ENCODE data around the gene SOX18. TPM values are rescaled to one million over a fixed set of nuclear protein-coding genes. Genes with fewer than 3 reads are reported as not detected.
A peak's percentile ranks its signal among the peaks of the same experiment; 100 is the strongest.

The SOX18 gene
- total RNA-seq, 4 donors from 2014 or later, result 5.6 to 19.0 (median 12.8) TPM

DNA sequence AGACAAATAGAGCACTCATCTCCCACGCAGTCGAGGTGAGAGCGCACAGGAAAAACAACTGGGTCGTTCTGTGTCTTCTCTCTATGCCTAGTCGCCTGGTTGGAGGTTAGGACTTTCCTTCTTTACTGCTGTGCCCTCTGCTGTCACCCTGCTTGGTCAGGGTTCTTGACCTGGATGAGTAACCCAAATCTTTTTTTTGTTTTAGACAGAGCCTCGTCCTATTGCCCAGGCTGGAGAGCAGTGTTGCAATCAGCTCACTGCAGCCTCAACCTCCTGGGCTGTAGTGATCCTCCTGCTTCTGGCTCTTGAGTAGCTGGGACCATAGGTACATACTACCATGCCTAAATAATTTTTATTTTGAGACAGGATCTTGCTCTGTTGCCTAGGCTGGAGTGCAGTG, 44.0 kb downstream of the SOX18 start:
- Histone ChIP-seq H3K9me3 (no peaks in the 10 kb centered on the region), H3K36me3 (peaks cover 40 to 98% (median 94%) of the 10 kb centered on the region in 4 donors), H3K27ac (replicated peaks in 1 of 4) (no peak overlapping the region), H3K4me1 (peaks cover 4 to 26% (median 10%) of the 10 kb centered on the region in 4 donors), H3K4me3 (no peak overlapping the region), H3K27me3 (no peaks in the 10 kb centered on the region)
- 88% methylated on average over 6 of the region's 6 CpGs for WGBS
- intact Hi-C loops (cut with DNase I), result no loop called here
- no peak for TF ChIP-seq POLR2AphosphoS5 (IDR thresholded peaks at IDR 0.05)
- no peak for TF ChIP-seq EP300 (IDR thresholded peaks at IDR 0.05)
- TF ChIP-seq POLR2A (IDR thresholded peaks at IDR 0.05; ENCODE audit: low read depth), result no peak
- TF ChIP-seq CTCF (IDR thresholded peaks at IDR 0.05), result no peak
- DNase-seq (ENCODE audit: extremely low spot score), result no peak

- Histone ChIP-seq H3K36me3 (peaks cover 45 to 98% (median 95%) of the 10 kb centered on the region in 4 donors), H3K9me3 (no peaks in the 10 kb centered on the region), H3K4me3 (no peak overlapping the region), H3K27ac (replicated peaks in 1 of 4) (no peak overlapping the region), H3K4me1 (peaks cover 4 to 26% (median 10%) of the 10 kb centered on the region in 4 donors), H3K27me3 (no peaks in the 10 kb centered on the region)
- DNase-seq (ENCODE audit: extremely low spot score), result no peak
- intact Hi-C loops (cut with DNase I), result no loop called here
- WGBS, result 77% methylated on average over 6 of the region's 7 CpGs
- TF ChIP-seq POLR2AphosphoS5 (IDR thresholded peaks at IDR 0.05), result no peak
- no peak for TF ChIP-seq POLR2A (IDR thresholded peaks at IDR 0.05; ENCODE audit: low read depth)
- TF ChIP-seq CTCF (IDR thresholded peaks at IDR 0.05), result no peak
- TF ChIP-seq EP300 (IDR thresholded peaks at IDR 0.05), result no peak
These were observed 45.3 kb downstream of the SOX18 start for GRCh38 chr20:64003960-64004725.

DNA sequence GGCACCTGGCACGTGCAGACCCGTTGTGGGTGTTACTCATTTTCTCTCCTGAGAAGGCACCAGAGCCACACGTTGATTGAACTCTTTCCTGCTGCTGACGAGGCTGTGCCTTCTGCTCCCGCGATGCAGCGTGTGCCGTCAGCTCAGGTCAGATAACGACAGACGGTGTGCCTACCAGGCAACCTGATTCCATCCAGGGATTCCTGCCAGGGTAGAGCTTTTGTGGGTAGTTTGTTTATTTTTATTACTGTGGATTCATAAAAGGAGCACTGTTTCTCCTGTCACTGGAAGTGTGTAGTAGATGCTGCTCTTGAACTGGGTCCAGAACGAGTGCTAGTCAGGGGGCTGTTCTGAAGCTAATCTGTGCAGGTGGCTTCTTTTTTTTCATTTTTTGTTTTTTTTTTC, 47.8 kb downstream of the SOX18 start:
- TF ChIP-seq EP300 (IDR thresholded peaks at IDR 0.05) (no peak), CTCF (IDR thresholded peaks at IDR 0.05) (no peak), POLR2AphosphoS5 (IDR thresholded peaks at IDR 0.05) (no peak), POLR2A (IDR thresholded peaks at IDR 0.05; ENCODE audit: low read depth) (no peak)
- peaks cover 4 to 21% (median 10%) of the 10 kb centered on the region in 4 donors for H3K4me1 ChIP-seq
- no peaks in the 10 kb centered on the region for H3K9me3 ChIP-seq
- H3K4me3 ChIP-seq, result no peak overlapping the region
- DNase-seq (ENCODE audit: extremely low spot score), result no peak
- H3K36me3 ChIP-seq, result peaks cover 69 to 99% (median 98%) of the 10 kb centered on the region in 4 donors
- intact Hi-C loops (cut with DNase I), result no loop called here
- H3K27ac ChIP-seq (replicated peaks in 1 of 4), result peak overlapping the region in 2 of 4 donors; percentile 16 to 42
- no peaks in the 10 kb centered on the region for H3K27me3 ChIP-seq
- WGBS, result 43% methylated on average over 11 of the region's 11 CpGs

GRCh38 chr20:64000906-64001305, 48.5 kb downstream of the SOX18 start:
- H3K9me3 ChIP-seq, result no peaks in the 10 kb centered on the region
- TF ChIP-seq CTCF (IDR thresholded peaks at IDR 0.05) (no peak), POLR2AphosphoS5 (IDR thresholded peaks at IDR 0.05) (no peak), POLR2A (IDR thresholded peaks at IDR 0.05; ENCODE audit: low read depth) (no peak), EP300 (IDR thresholded peaks at IDR 0.05) (no peak)
- WGBS, result 97% methylated on average over 5 of the region's 12 CpGs
- H3K4me1 ChIP-seq, result peaks cover 4 to 19% (median 10%) of the 10 kb centered on the region in 4 donors
- peaks cover 76 to 100% (median 98%) of the 10 kb centered on the region in 4 donors for H3K36me3 ChIP-seq
- peak overlapping the region in 2 of 4 donors; percentile 16 to 42 for H3K27ac ChIP-seq (replicated peaks in 1 of 4)
- H3K27me3 ChIP-seq, result no peaks in the 10 kb centered on the region
- intact Hi-C loops (cut with DNase I), result no loop called here
- no peak overlapping the region for H3K4me3 ChIP-seq
- DNase-seq (ENCODE audit: extremely low spot score), result no peak

Small RNAs within 50 kb of the gene (small RNA-seq; reads per million reads assigned to genes)
- gene AL355803.1 (0 reads per million in 3 donors), gene MIR6813 (0 reads per million in 3 donors)

Other genes with a start within 250 kb of the SOX18 start
- gene ZBTB46, start 218.4 kb downstream of the SOX18 start, total RNA-seq, result 10 to 100 TPM in 3 of 4 donors, 1 to 10 TPM in 1; 9.6 to 22.8 (median 13.8) TPM
- gene ABHD16B, start 188.1 kb downstream of the SOX18 start, total RNA-seq, result not detected
- 100 to 1,000 TPM; 110 to 162 (median 134) TPM for gene TPD52L2, start 184.4 kb downstream of the SOX18 start, total RNA-seq
- gene DNAJC5, start 154.5 kb downstream of the SOX18 start, total RNA-seq, result 10 to 100 TPM; 39.5 to 64.9 (median 53.1) TPM
- gene UCKL1, start 93.2 kb downstream of the SOX18 start, total RNA-seq, result 10 to 100 TPM; 16.6 to 31.0 (median 24.1) TPM
- gene ZNF512B, start 79.7 kb downstream of the SOX18 start, total RNA-seq, result 10 to 100 TPM in 2 of 4 donors, 1 to 10 TPM in 2; 7.1 to 17.7 (median 12.1) TPM
- gene SAMD10, start 70.0 kb downstream of the SOX18 start, total RNA-seq, result 10 to 100 TPM in 1 of 4 donors, 1 to 10 TPM in 3; 2.1 to 11.7 (median 4.4) TPM
- 10 to 100 TPM; 46.1 to 64.9 (median 58.7) TPM for gene PRPF6, start 68.5 kb downstream of the SOX18 start, total RNA-seq
- gene C20orf204, start 13.5 kb downstream of the SOX18 start, total RNA-seq, result 1 to 10 TPM in 1 of 4 donors, under 1 TPM in 3; 0.17 to 1.6 (median 0.32) TPM
- gene TCEA2, start 13.6 kb upstream of the SOX18 start, total RNA-seq, result 10 to 100 TPM; 22.8 to 59.0 (median 43.6) TPM
- 10 to 100 TPM; 11.4 to 17.7 (median 12.7) TPM for gene RGS19, start 29.9 kb upstream of the SOX18 start, total RNA-seq
- 1 to 10 TPM in 1 of 4 donors, under 1 TPM in 3; 0.42 to 1.4 (median 0.87) TPM for gene OPRL1, start 30.4 kb upstream of the SOX18 start, total RNA-seq
- not detected for gene LKAAEAR1, start 34.8 kb upstream of the SOX18 start, total RNA-seq
- not detected for gene NPBWR2, start 57.9 kb upstream of the SOX18 start, total RNA-seq
- gene MYT1, start 114.8 kb upstream of the SOX18 start, total RNA-seq, result not detected
- 10 to 100 TPM; 36.5 to 54.8 (median 44.5) TPM for gene PCMTD2, start 206.1 kb upstream of the SOX18 start, total RNA-seq